Stimulated activated naive CD8-positive, alpha-beta T cell treated with anti-CD3 and anti-CD28 coated beads, Interleukin-15, Interleukin-2, amounts not matched to agents 100 ng/mL and 50 ng/mL, for 24 hours (primary cell): ENCODE measurements around the gene CCDC47.

ENCODE experiments used
- H3K27ac Mint-ChIP-seq: one replicate; pipeline ENCODE4 v1.8.0; 2021; ENCODE audit warnings: mild to moderate bottlenecking, mixed read lengths
- H3K27me3 Mint-ChIP-seq: one replicate; pipeline ENCODE4 v1.8.0; 2021; ENCODE audit warnings: mixed read lengths
- H3K36me3 Mint-ChIP-seq: one replicate; pipeline ENCODE4 v1.8.0; 2021; ENCODE audit warnings: low read depth, mixed read lengths
- H3K4me1 Mint-ChIP-seq: one replicate; pipeline ENCODE4 v1.8.0; 2021; ENCODE audit warnings: low read depth, mixed read lengths
- H3K4me3 Mint-ChIP-seq: one replicate; pipeline ENCODE4 v1.8.0; 2021; ENCODE audit warnings: mild to moderate bottlenecking, mixed read lengths
- H3K9me3 Mint-ChIP-seq: one replicate; pipeline ENCODE4 v1.8.0; 2021; ENCODE audit warnings: mixed read lengths

The CCDC47 gene

DNA sequence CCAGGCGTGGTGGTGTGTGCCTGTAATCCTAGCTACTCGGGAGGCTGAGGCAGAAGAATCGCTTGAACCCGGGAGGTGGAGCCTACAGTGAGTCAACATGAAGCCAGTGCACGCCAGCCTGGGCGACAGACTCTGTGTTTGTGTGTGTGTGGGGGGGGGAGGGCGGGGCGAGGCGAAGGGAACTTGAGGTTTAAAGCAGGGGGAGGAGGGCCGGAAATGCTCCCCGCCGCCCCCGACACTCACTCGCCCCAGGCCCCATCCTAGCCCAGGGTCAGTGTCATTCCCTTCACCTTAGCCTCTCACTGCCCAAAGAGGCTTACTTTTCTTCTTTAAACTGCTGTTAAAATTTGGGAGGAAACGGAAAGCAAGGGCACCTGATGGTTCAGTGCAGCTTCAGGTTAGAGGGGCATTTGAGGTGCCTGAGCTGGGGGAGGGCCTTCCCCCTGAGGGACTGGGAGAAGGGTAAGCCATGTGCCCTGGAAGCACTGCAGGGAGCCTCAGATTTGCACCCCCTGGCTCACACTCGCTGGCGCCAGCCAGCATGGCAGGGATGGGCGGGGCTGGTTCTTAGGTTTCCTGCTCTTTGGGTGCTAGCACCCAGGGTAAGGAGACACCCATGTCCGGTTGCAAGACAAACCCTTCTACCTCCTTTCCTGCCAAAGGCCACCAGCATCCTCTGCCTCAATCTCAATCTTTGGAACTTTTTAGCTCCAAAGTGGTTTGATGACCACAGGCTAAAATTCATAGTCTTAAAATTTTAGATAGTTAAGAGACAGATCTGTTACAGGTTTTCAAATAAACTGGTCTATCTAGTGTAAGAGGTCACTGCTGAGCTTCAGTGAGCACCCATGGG lies 71.3 kb downstream of the CCDC47 start:
- H3K4me1 Mint-ChIP-seq = peaks cover 70% of the 10 kb centered on the region
- no peaks in the 10 kb centered on the region for H3K9me3 Mint-ChIP-seq
- peak overlapping the region; percentile 97 for H3K27ac Mint-ChIP-seq
- no peaks in the 10 kb centered on the region for H3K27me3 Mint-ChIP-seq
- H3K36me3 Mint-ChIP-seq = peaks cover 29% of the 10 kb centered on the region
- peak overlapping the region; percentile 88 for H3K4me3 Mint-ChIP-seq

DNA sequence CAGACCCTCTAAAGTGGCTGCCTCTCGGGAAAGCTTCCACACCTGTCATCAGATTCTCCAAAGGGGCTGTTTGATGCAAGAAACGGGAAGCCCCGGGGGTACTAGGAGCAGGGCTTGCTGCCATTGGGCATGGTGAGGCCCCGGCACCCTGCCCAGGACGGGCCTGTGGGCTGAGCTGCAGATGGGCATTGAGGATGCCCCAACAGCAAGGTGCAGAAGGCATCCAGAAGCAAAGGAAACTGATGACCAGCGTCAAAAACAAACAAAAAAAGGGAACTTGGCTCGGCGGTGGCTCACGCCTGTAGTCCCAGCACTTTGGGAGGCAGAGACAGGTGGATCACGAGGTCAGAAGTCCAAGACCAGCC lies 72.0 kb downstream of the CCDC47 start:
- Mint-ChIP-seq H3K9me3 (no peaks in the 10 kb centered on the region), H3K4me3 (peak overlapping the region; percentile 88), H3K36me3 (peaks cover 33% of the 10 kb centered on the region), H3K27ac (peak overlapping the region; percentile 97), H3K4me1 (peaks cover 70% of the 10 kb centered on the region), H3K27me3 (no peaks in the 10 kb centered on the region)

DNA sequence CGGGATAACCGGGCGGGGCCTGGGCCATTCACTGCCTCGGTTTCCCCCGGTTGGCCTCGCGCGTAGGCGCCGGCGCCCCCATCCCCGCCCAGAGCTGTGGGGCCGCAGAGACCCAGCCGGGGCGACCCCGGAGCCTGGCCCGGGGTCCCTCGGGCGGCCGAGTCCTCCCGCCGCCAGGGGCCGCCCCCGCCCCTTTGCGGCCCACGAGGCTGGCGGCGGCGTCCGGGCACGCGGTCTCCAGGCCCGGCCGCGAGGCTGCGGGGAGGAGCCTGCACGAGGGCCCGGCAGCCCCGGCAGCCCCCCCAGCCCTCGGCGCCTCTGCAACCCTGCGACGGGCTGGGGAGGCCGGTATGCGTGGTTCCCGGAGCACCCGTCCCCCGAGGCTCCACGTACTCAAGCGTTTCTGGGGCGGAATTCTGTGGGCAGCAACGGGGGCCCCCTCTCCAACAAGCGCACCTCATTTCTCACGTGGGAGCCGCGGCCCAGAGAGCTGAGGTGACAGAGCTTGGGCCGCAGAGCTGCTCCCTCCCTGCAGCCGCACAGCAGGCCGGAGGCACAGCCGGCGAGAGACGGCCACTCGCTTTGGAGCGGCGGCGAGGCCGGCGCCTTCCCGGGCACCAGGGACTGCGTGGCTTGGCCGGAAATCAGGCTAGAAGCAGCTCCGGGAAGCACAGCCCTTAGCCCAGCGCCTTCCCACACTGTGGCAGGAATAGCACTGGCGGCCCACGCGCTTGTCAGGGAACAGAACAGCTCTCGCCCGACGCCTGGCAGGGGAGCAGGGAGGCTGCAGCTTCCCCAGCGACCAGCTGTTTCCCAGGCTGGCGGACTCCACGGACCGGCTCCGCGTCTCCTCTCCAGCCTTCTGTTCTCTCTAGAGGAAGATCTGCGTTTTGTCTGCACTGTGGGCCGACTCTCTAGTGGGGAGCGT lies 72.6 kb downstream of the CCDC47 start:
- H3K27me3 Mint-ChIP-seq = no peaks in the 10 kb centered on the region
- peak overlapping the region; percentile 97 for H3K27ac Mint-ChIP-seq
- H3K4me1 Mint-ChIP-seq = peaks cover 70% of the 10 kb centered on the region
- peaks cover 39% of the 10 kb centered on the region for H3K36me3 Mint-ChIP-seq
- H3K9me3 Mint-ChIP-seq = no peaks in the 10 kb centered on the region
- H3K4me3 Mint-ChIP-seq = peak overlapping the region; percentile 88

DNA sequence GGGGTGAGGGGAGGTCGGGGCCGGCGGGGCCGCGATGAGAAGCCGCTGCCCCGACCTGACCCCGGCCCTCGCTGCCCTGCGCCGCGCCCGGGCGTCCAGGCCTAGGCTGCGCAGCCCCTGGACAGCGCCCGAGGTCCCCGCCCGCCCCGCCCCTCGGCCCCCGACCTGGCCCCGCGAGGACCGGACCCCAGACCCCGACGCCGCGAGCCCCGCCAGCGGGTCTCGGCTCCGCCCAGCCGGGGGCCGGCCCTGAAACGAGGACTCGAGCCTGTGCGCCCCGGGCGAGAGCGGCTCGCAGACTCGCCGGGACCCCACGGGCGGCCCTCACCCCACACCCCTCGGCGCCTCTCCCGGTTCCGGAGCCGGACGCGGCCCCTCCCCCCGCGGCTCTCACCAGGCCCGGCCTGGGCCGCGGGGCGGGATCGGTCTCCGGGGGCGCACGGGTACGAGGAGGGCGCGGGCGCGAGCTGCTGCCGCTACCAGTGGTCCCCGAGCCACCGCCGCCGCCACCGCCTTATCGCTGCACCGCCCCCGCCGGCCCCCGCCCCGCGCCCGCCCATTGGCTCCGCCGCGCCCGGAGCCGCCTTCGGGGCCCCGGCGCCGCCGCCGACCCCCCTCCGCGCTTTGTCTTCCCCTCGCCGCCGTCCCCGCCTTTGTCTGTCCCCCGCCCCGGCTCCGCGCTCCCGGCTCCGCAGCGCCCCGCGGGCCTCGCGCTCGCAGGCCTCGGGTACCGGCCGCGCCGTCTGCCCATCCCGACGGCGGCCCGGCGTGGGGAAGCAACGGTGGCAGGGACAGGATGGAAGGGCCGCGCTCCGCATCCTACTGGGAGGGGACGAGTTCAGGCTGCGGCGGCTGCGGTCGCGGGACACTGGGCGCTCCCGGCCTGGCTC lies 73.5 kb downstream of the CCDC47 start, which contains the start of gene LIMD2:
Gene LIMD2 (minus strand): TSS at position 488 of the 890 bp plus-strand sequence. CDS start 827 bp downstream, outside the sequence.
- peak within 1 kb of the TSS; percentile 97 for H3K27ac Mint-ChIP-seq
- H3K4me1 Mint-ChIP-seq = peaks cover 70% of the 10 kb centered on the region
- no peaks in the 10 kb centered on the region for H3K27me3 Mint-ChIP-seq
- H3K4me3 Mint-ChIP-seq = peak within 1 kb of the TSS; percentile 88
- no peaks in the 10 kb centered on the region for H3K9me3 Mint-ChIP-seq
- H3K36me3 Mint-ChIP-seq = peaks cover 42% of the 10 kb centered on the region

DNA sequence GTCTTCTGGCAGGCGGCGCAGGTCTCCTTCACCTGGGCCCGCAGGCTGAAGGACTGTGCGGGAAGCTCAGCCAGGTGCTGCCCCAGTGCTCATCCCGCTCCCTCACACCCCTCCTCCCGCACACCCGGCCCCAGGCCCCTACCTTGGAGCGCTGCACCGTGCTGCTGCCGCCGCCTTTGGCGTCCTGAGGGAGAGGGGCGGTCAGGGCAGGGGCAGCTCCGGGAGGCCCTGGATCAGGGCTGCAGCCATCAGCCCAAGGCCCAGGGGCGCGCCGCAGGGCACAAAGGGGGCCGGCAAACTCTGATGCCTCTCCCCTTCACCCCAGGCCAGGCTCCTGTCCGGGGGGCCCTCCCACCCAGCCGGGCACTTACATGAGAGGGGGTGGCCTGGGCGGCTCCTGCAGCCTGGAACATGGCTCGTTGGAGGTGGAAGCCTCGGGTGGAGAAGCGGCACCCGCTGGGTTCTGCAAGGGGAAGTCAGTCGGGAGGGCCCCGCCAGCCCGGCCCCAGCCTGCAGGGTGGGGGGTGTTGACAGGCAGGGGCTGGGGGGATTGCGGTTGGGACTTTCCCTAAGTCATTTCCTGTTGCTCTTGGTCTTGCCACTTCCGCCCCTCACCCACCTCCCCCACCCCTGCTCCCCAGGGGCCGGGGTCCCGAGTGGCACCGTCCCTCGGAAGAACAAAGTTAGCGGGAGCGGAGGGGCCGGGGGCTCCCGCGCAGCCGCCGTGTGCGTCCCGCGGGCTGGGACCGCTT lies 74.3 kb downstream of the CCDC47 start:
- Mint-ChIP-seq H3K27me3 (no peaks in the 10 kb centered on the region), H3K9me3 (no peaks in the 10 kb centered on the region), H3K36me3 (peaks cover 43% of the 10 kb centered on the region), H3K4me1 (peaks cover 74% of the 10 kb centered on the region), H3K4me3 (peak overlapping the region; percentile 88), H3K27ac (peak overlapping the region; percentile 88)

DNA sequence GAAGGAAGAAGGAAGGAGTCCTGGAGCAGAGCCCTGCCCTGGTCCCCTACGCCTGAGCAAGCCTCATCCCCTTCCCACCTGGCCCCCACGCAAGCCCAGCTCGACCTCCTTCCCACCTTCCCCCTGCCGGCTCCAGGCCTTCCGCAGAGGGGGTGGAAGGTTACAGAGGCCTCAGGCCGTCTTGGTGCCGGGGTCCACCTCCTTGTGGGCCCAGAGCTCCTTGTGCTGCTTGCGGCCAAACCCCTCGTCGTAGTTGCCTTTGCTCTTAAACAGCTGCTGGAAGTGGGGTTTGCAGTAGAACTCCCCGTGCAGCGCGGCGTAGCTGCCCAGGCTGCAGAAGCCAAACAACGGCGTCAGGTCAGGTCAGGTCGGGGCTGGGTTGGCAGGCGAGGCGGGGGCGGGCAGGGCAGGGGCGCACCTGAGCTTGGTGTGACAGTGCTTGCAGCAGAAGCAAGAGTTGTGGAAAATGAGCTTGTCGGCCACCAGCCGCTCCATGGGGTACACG lies 75.0 kb downstream of the CCDC47 start:
- H3K36me3 Mint-ChIP-seq = peaks cover 37% of the 10 kb centered on the region
- H3K4me3 Mint-ChIP-seq = peak overlapping the region; percentile 88
- no peaks in the 10 kb centered on the region for H3K9me3 Mint-ChIP-seq
- H3K4me1 Mint-ChIP-seq = peaks cover 74% of the 10 kb centered on the region
- H3K27me3 Mint-ChIP-seq = no peaks in the 10 kb centered on the region
- peak overlapping the region; percentile 94 for H3K27ac Mint-ChIP-seq

DNA sequence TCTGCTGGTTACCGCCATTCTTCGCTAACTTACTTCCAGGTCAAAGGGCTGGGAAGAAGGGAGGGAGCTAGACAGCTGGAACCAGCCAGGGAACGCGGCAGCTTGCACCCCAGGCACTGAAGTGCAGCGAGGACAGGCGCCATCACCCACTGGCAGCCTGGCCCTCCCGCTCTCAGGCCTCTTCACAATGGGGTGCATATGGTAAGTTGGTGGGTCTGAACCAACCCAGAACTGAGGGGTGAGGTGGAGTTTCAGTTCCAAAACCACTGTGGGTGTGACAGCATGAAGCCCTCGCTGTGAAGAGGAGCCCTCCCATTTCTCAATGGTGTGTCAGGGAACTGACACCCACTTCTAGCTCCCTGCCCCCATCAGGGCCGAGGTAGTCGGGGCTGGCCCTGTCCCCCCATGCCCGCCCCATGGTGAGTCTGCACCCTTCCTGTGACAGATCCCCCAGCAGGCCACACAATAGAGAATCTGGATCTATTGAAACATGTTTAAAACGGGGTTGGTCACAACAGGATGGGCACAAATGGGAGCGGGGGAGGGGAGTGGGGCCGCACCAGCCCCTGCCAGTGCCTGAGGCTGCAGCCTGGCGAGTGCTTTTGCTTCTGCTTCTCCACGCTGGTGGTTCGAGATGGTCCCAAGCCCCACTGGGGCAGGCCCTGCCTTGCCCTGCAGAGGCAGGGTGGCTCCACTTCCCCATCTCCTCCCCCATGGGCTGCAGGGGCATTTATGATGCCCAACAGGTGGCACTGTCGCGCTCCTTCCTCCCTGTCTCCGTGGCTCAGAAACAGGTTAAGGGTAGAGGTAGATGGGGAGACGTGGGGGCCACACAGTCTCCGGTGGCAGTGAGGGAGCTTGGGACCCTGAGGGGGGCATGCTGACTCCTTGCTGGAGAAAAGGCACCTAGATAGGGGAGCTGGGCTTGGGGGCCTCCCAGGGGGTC lies 75.8 kb downstream of the CCDC47 start:
- H3K9me3 Mint-ChIP-seq = no peaks in the 10 kb centered on the region
- no peaks in the 10 kb centered on the region for H3K27me3 Mint-ChIP-seq
- peaks cover 29% of the 10 kb centered on the region for H3K36me3 Mint-ChIP-seq
- H3K4me3 Mint-ChIP-seq = peak overlapping the region; percentile 88
- H3K27ac Mint-ChIP-seq = peak overlapping the region; percentile 94
- peaks cover 74% of the 10 kb centered on the region for H3K4me1 Mint-ChIP-seq

DNA sequence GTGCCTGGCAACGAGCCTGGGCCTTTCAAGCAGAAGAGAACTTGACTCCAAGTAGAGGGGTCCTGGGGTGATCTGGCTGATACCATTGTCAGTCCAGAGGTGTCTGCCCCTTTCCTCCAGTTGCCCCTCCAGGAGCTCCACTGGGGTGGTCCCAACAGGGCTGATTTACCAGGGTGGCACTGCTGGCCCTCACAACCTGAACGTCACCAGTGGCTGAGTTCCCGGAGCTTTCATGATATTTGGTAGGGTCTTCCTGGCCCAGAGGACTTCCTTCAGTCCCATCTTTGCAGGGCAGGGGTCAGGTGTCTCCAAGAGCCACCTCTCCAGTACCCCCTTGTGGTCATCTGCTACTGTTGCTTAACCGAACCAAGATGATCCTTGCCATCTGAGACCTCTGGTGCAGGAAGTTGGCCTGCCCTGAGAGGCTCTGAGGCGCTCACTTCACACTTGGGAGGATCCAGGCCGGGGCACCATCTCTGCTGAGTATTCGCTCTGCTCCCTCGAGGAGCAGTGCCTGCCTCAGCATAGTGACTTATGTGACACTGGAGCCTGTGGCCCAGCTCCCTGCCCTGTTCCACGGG lies 76.9 kb downstream of the CCDC47 start:
- peaks cover 24% of the 10 kb centered on the region for H3K36me3 Mint-ChIP-seq
- peak overlapping the region; percentile 94 for H3K27ac Mint-ChIP-seq
- H3K27me3 Mint-ChIP-seq = no peaks in the 10 kb centered on the region
- H3K9me3 Mint-ChIP-seq = no peaks in the 10 kb centered on the region
- peak overlapping the region; percentile 88 for H3K4me3 Mint-ChIP-seq
- peaks cover 63% of the 10 kb centered on the region for H3K4me1 Mint-ChIP-seq

DNA sequence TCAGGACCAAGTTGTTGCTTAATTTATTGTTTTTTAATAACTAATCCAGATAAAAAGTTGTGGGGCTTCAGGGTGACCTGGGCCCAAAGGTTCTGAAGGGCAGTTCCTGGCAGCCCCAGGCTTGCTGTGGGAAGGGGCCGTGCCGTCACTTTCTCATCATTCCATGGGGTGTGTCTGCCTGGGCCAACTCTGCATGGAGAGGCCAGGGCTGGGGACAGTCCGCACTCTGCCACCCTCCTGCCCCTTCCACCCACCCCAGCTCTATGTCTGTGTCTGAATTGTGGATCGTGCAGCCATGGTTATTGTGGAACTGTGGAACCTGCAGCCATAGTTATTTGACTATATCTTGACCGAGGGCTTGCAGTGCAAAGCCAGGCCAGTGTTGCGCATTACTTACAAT lies 77.5 kb downstream of the CCDC47 start:
- H3K27me3 Mint-ChIP-seq = no peaks in the 10 kb centered on the region
- peaks cover 58% of the 10 kb centered on the region for H3K4me1 Mint-ChIP-seq
- no peak overlapping the region for H3K4me3 Mint-ChIP-seq
- peak overlapping the region; percentile 94 for H3K27ac Mint-ChIP-seq
- peaks cover 24% of the 10 kb centered on the region for H3K36me3 Mint-ChIP-seq
- no peaks in the 10 kb centered on the region for H3K9me3 Mint-ChIP-seq
